ENCODE measurements around the gene FAM47E. TPM values are rescaled to one million over a fixed set of nuclear protein-coding genes. Genes with fewer than 3 reads are reported as not detected.

The FAM47E gene
- total and polyA plus RNA-seq, 2 of the 8 experiments (the other 6 are each of a cell fraction or from before 2014, with no cell fraction given), result 1.3 to 1.4 TPM

- Histone ChIP-seq H3K18ac (ENCODE audit: extremely low read depth, low read length) (no peak overlapping the region), H2BK5ac (ENCODE audit: low read depth, low read length) (no peak overlapping the region), H3K79me1 (ENCODE audit: low read depth, low read length) (no peaks in the 10 kb centered on the region; the same call in 1 of the 2 replicates), H3K9ac (replicated peaks in 1 of 4; ENCODE audit: extremely low read depth in 1 of 4, low read depth in 3 of 4, low read length in 3 of 4) (no peak overlapping the region), H2BK20ac (ENCODE audit: low read length) (no peak overlapping the region), H3K9me3 (ENCODE audit: insufficient read depth in 2 of 2, low read depth in 1 of 2, low read length in 1 of 2) (0 out of 4 replicates have a peak, but pooled peaks cover 4% of the 10 kb centered on the region in 2 experiments), H4K20me1 (replicated peaks in 1 of 2; ENCODE audit: control insufficient read depth in 1 of 2, insufficient read depth in 2 of 2, low read length in 2 of 2) (no peaks in the 10 kb centered on the region), H3K14ac (ENCODE audit: insufficient read length) (no peak overlapping the region), H3K27ac (ENCODE audit: low read depth, low read length) (no peak overlapping the region), H3K56ac (replicated peaks; ENCODE audit: insufficient read length, low read depth, low read length) (no peak overlapping the region), H3K4me2 (ENCODE audit: insufficient read depth in 1 of 2, low read depth in 2 of 2, low read length in 2 of 2) (no peak overlapping the region), H3K4ac (replicated peaks; ENCODE audit: insufficient read length, low read depth, low read length) (no peak overlapping the region), H2AFZ (ENCODE audit: low read length) (no peak overlapping the region), H2BK12ac (ENCODE audit: low read depth, low read length) (no peak overlapping the region), H2BK120ac (replicated peaks; ENCODE audit: low read depth, low read length) (no peak overlapping the region), H4K8ac (ENCODE audit: extremely low read depth, insufficient read depth, low read length) (no peak overlapping the region), H4K5ac (ENCODE audit: insufficient read length, low read depth, low read length) (no peak overlapping the region), H3K4me1 (replicated peaks in 1 of 4; ENCODE audit: control insufficient read depth in 3 of 4, insufficient read depth in 4 of 4, low read length in 3 of 4) (peaks cover 0 to 2% (median 0%) of the 10 kb centered on the region in 4 experiments; a peak in 1 of 7 replicates), H3K23me2 (ENCODE audit: low read depth, low read length) (no peaks in the 10 kb centered on the region), H3K79me2 (ENCODE audit: control insufficient read depth in 1 of 2, insufficient read depth in 2 of 2, low read length in 2 of 2) (no peaks in the 10 kb centered on the region), H4K91ac (replicated peaks; ENCODE audit: insufficient read length, low read length) (no peak overlapping the region), H3K23ac (ENCODE audit: insufficient read length) (no peak overlapping the region), H3K36me3 (ENCODE audit: control insufficient read depth in 2 of 4, insufficient read depth in 4 of 4, low read length in 3 of 4) (no peaks in the 10 kb centered on the region; a peak in 1 of 8 replicates), H2AK5ac (ENCODE audit: low read depth, low read length) (no peak overlapping the region), H3K27me3 (replicated peaks in 1 of 4; ENCODE audit: control insufficient read depth in 3 of 4, extremely low read depth in 1 of 4, insufficient read depth in 3 of 4, low read length in 3 of 4) (no peaks in the 10 kb centered on the region; a peak in 1 of 7 replicates), H3K4me3 (ENCODE audit: extremely low read depth in 1 of 4, insufficient read depth in 2 of 4, low read depth in 3 of 4, low read length in 4 of 4) (no peak overlapping the region), H2BK15ac (ENCODE audit: low read length) (no peak overlapping the region)
- FAIRE-seq (no peak), DNase-seq (ENCODE audit: low read depth in 1 of 2, low spot score in 2 of 2) (no peak)
- ChIA-PET POLR2A (ENCODE audit: partially characterized antibody) (no interaction called here), CTCF (ENCODE audit: partially characterized antibody) (no interaction called here)
- WGBS, 2 experiments (ENCODE audit: extremely low coverage in 1 of 2, insufficient coverage in 1 of 2, insufficient read length in 1 of 2, insufficient replicate concordance in 2 of 2, low coverage in 1 of 2, low lambda C conversion rate in 2 of 2, missing lambda C conversion rate in 1 of 2), result 78% methylated on average over 3 of the region's 3 CpGs; no CpG with 5 or more reads in 1 of the 2 experiments
- TF ChIP-seq KDM1A (IDR thresholded peaks at IDR 0.05; ENCODE audit: borderline replicate concordance, low read length), result no peak
- no peak for TF ChIP-seq RBBP5 (IDR thresholded peaks at IDR 0.05; ENCODE audit: borderline replicate concordance, low read depth, low read length)
- TF ChIP-seq CBX8 (IDR thresholded peaks at IDR 0.05; ENCODE audit: borderline replicate concordance, low read depth, low read length), result no peak
- TF ChIP-seq JUND (IDR thresholded peaks at IDR 0.05; ENCODE audit: low read length), result no peak
- TF ChIP-seq SIX5 (IDR thresholded peaks at IDR 0.05; ENCODE audit: low read depth, low read length), result no peak
- TF ChIP-seq CHD1 (IDR thresholded peaks at IDR 0.05; ENCODE audit: low read depth, low read length), result no peak
- TF ChIP-seq SP2 (IDR thresholded peaks at IDR 0.05; ENCODE audit: low read length), result no peak
- TF ChIP-seq CBX5 (IDR thresholded peaks at IDR 0.05; ENCODE audit: low read depth, low read length), result no peak
- TF ChIP-seq BCL11A (IDR thresholded peaks at IDR 0.05; ENCODE audit: low read depth in 2 of 2, low read length in 2 of 2), result no peak
Observed at GRCh38 chr4:76224171-76224570, 27.4 kb upstream of the FAM47E start.

Measured in H1 (cell line).